ENCODE results near the gene PPHLN1.

DNA sequence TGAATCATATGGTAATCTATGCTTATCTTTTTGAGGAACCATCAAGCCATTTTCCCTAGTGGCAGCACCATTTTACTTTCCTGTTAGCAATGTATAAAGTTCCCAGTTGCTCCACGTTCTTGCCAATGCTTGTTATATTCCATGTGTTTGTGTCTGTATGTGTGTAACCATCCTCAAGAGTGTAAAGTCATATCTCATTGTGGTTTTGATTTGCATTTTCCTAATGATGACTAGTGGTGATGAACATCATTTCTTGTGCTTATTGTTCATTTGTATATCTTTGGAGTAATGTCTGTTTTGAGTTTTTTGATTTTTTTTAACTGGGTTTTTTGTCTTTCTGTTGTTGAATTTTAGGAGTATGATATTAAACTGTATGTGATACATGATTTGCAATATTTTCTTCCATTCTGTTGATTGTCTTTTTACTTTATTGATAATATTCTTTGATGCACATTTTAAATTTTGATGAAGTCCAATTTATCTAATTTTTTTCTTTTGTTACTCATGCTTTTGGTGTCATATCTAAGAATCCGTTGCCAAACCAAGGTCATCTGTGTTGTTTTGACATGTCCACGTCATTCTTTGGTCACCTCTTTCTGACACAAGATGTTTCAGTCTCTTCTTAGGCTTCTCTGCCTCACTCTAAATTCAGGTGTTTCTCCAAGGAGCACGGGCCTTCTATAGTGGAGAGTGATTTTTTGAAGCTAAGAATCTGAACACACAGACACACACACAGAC is 36.1 kb downstream of the PPHLN1 start:
- TF ChIP-seq, protein P1, sequence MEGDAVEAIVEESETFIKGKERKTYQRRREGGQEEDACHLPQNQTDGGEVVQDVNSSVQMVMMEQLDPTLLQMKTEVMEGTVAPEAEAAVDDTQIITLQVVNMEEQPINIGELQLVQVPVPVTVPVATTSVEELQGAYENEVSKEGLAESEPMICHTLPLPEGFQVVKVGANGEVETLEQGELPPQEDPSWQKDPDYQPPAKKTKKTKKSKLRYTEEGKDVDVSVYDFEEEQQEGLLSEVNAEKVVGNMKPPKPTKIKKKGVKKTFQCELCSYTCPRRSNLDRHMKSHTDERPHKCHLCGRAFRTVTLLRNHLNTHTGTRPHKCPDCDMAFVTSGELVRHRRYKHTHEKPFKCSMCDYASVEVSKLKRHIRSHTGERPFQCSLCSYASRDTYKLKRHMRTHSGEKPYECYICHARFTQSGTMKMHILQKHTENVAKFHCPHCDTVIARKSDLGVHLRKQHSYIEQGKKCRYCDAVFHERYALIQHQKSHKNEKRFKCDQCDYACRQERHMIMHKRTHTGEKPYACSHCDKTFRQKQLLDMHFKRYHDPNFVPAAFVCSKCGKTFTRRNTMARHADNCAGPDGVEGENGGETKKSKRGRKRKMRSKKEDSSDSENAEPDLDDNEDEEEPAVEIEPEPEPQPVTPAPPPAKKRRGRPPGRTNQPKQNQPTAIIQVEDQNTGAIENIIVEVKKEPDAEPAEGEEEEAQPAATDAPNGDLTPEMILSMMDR (IDR thresholded peaks at IDR 0.05) = no peak
- no peak for TF ChIP-seq POLR2A (IDR thresholded peaks at IDR 0.05)

Measured in Peyer's patch (tissue), 4 donors.